Neural progenitor cell (in vitro differentiated cells): ENCODE measurements around the gene NAGS. TPM values are rescaled to one million over a fixed set of nuclear protein-coding genes. Genes with fewer than 3 reads are reported as not detected.

ENCODE experiments used
- DNase-seq: peaks from one replicate; pipeline ENCODE4 v3.0.0-alpha.2; 2016; ENCODE audit warnings: low spot score
- H2AFZ ChIP-seq: fragments of 200-600 bp; sonication (generic); replicated peaks from 2 replicates; pipeline ENCODE4 v1.6.1; 2016; ENCODE audit warnings: antibody characterized with exemption
- H3F3A ChIP-seq: fragments of 200-600 bp; sonication (generic); 2 replicates; pipeline ENCODE4 v1.6.1; 2016; ENCODE audit warnings: antibody characterized with exemption, low read depth
- H3K27ac ChIP-seq: fragments of 200-600 bp; sonication (generic); 2 replicates; pipeline ENCODE4 v1.5.1; 2016; ENCODE audit warnings: mild to moderate bottlenecking
- H3K27me3 ChIP-seq: fragments of 200-600 bp; sonication (generic); 2 replicates; pipeline ENCODE4 v1.6.1; 2016; ENCODE audit warnings: mild to moderate bottlenecking, moderate library complexity
- H3K36me3 ChIP-seq: fragments of 200-600 bp; sonication (generic); 2 replicates; pipeline ENCODE4 v1.5.1; 2016
- H3K4me1 ChIP-seq: fragments of 200-600 bp; sonication (generic); 2 replicates; pipeline ENCODE4 v1.6.1; 2016; ENCODE audit warnings: mixed run types
- H3K4me2 ChIP-seq: fragments of 200-600 bp; sonication (generic); 2 replicates; pipeline ENCODE4 v1.6.1; 2016
- H3K4me3 ChIP-seq: fragments of 200-600 bp; sonication (generic); 2 replicates; pipeline ENCODE4 v1.5.1; 2016
- H3K79me2 ChIP-seq: fragments of 200-600 bp; sonication (generic); 2 replicates; pipeline ENCODE4 v1.6.1; 2016; ENCODE audit warnings: low read depth
- H3K9ac ChIP-seq: fragments of 200-600 bp; sonication (generic); 2 replicates; pipeline ENCODE4 v1.6.1; 2016
- H3K9me3 ChIP-seq: fragments of 200-600 bp; sonication (generic); 2 replicates; pipeline ENCODE4 v1.5.1; 2016; ENCODE audit warnings: low read depth
- H4K20me1 ChIP-seq: fragments of 200-600 bp; sonication (generic); 2 replicates; pipeline ENCODE4 v1.6.1; 2016; ENCODE audit warnings: low read depth
- H3K27ac Mint-ChIP-seq: 3 replicates; pipeline ENCODE4 v1.8.0; 2021; ENCODE audit warnings: mixed read lengths
- H3K27me3 Mint-ChIP-seq: 2 replicates; pipeline ENCODE4 v1.8.0; 2022; ENCODE audit warnings: low read depth, mild to moderate bottlenecking, inconsistent platforms, moderate library complexity, mixed read lengths; ENCODE audit not compliant: insufficient read depth
- H3K36me3 Mint-ChIP-seq: 3 replicates; pipeline ENCODE4 v1.8.0; 2021; ENCODE audit warnings: mixed read lengths
- H3K4me1 Mint-ChIP-seq: 3 replicates; pipeline ENCODE4 v1.8.0; 2021; ENCODE audit warnings: mixed read lengths
- H3K4me3 Mint-ChIP-seq: 3 replicates; pipeline ENCODE4 v1.8.0; 2021; ENCODE audit warnings: mild to moderate bottlenecking, moderate library complexity, mixed read lengths
- H3K9me3 Mint-ChIP-seq: 3 replicates; pipeline ENCODE4 v1.8.0; 2020; ENCODE audit warnings: mixed read lengths
- CTCF ChIP-seq: fragments of 200-600 bp; sonication (generic); IDR thresholded peaks from 2 replicates; pipeline ENCODE4 v1.5.1; 2017; ENCODE audit warnings: antibody characterized with exemption, mild to moderate bottlenecking
- EZH2 ChIP-seq: fragments of 200-600 bp; sonication (generic); IDR thresholded peaks from 2 replicates; pipeline ENCODE4 v1.6.1; 2017; ENCODE audit warnings: antibody characterized with exemption, mild to moderate bottlenecking, moderate library complexity
- EZH2phosphoT487 ChIP-seq: fragments of 200-600 bp; sonication (generic); IDR thresholded peaks from 2 replicates; pipeline ENCODE4 v1.6.1; 2017; ENCODE audit warnings: antibody characterized with exemption
- total RNA-seq: library from RNA; depleted of rRNA; stranded (reverse); fragments of >200 nt; gene quantifications from 2 replicates; pipeline ENCODE4 v1.2.3, GENCODE V29; 2015; ENCODE audit warnings: low replicate concordance

The NAGS gene
- total RNA-seq, 1 donor from 2014 or later, result 1.8 TPM

DNA sequence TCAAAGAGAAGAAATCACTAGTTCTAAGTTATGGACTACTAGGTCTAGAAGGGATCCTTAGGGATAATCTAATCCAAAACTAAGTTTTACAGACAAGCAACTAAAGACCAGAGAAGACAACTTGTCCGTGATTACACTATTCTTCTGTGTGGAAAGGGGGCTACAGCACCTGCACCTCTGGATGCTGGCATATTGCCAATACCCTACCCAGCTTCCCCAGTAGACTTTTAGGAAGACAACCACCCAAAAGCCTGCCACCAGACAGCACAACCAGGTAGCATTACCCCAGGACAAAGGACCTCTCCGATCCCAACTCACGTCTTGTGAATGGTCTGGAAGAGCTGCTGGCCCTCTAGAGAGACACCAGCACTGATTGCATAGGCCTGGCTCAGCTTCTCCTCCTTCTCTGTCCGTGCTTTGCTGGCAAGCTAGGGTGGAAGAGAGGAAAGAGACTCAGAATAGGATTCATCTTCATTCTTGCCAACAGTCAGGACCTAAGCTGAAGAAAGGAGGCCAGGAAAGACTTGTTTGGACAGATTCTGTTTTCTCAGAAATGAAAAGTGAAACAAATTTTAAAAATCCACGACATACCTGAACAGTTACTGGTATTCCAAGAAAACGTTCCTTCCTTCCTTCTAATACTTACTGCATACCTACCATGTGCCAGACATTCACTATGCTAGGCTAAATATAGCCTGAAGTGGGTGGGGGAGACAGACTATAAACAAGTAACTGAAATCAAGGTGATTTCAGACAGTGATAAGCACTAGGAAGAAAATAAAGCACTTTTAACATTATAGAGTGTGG is 35.6 kb downstream of the NAGS start:
- Histone ChIP-seq H3K4me1 (no peaks in the 10 kb centered on the region), H3K79me2 (peaks cover 62% of the 10 kb centered on the region), H3K9me3 (no peaks in the 10 kb centered on the region), H3K4me2 (no peak overlapping the region), H2AFZ (no peak overlapping the region), H3K9ac (no peak overlapping the region), H3K27me3 (no peaks in the 10 kb centered on the region), H3K27ac (no peak overlapping the region), H4K20me1 (peaks cover 57% of the 10 kb centered on the region), H3K36me3 (no peaks in the 10 kb centered on the region), H3F3A (peaks cover 21% of the 10 kb centered on the region), H3K4me3 (no peak overlapping the region)
- Mint-ChIP-seq H3K27ac (no peak overlapping the region), H3K4me1 (peaks cover 6% of the 10 kb centered on the region), H3K27me3 (no peaks in the 10 kb centered on the region), H3K9me3 (no peaks in the 10 kb centered on the region), H3K4me3 (no peak overlapping the region), H3K36me3 (peaks cover 19% of the 10 kb centered on the region)
- TF ChIP-seq EZH2, result no peak
- no peak for TF ChIP-seq CTCF
- TF ChIP-seq EZH2phosphoT487, result no peak
- DNase-seq, result no peak

DNA sequence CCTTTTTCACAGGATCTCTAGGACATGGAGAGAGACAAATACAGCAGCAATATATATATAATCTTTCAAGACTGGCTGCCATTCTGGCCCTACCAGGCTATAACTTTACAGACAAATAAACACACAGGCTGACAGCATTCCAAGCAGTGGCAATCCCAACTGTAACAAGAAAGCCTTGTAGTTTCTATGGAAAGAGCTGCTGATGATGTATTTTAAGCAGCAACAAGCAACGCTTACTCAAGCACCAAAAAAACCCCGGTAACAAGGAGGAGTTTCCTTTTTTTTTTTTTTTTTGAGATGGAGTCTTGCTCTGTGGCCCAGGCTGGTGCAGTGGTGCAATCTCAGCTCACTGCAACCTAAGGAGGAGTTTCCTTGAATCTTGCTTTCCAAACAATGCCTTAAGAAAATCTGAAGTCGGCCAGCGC is 38.9 kb downstream of the NAGS start:
- no peaks in the 10 kb centered on the region for H3K27me3 Mint-ChIP-seq
- Histone ChIP-seq H3K27me3 (no peaks in the 10 kb centered on the region), H3K79me2 (peaks cover 95% of the 10 kb centered on the region), H4K20me1 (peaks cover 70% of the 10 kb centered on the region), H3K36me3 (no peaks in the 10 kb centered on the region), H3K9ac (no peak overlapping the region), H3K27ac (peak overlapping the region; percentile 53), H3K4me1 (no peaks in the 10 kb centered on the region), H2AFZ (no peak overlapping the region), H3K9me3 (no peaks in the 10 kb centered on the region), H3F3A (peaks cover 24% of the 10 kb centered on the region), H3K4me3 (no peak overlapping the region), H3K4me2 (no peak overlapping the region)
- peaks cover 6% of the 10 kb centered on the region for H3K4me1 Mint-ChIP-seq
- no peak for DNase-seq
- no peak overlapping the region for H3K27ac Mint-ChIP-seq
- H3K9me3 Mint-ChIP-seq, result no peaks in the 10 kb centered on the region
- no peak for TF ChIP-seq CTCF
- no peak for TF ChIP-seq EZH2
- TF ChIP-seq EZH2phosphoT487, result no peak
- peaks cover 24% of the 10 kb centered on the region for H3K36me3 Mint-ChIP-seq
- no peak overlapping the region for H3K4me3 Mint-ChIP-seq

DNA sequence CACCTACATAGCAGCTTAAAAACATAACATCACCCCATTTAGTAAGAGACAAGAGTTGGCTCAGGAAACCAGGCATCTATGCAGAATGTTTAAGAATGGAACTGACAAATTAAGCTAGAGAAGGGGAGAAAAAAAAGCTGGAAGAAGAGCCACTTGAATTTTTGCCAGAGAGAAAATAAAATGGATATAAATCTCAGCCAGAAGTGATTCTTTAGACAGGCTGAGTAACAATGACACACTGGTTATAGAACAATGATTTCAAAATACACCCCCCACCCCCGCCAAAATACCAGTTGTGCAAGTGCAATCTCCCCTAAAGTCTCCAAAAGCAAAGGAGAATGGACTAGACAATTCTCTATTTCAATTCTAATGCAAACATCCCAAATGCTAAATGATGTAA is 39.6 kb downstream of the NAGS start:
- Mint-ChIP-seq H3K4me3 (no peak overlapping the region), H3K36me3 (peaks cover 26% of the 10 kb centered on the region), H3K9me3 (no peaks in the 10 kb centered on the region), H3K27ac (no peak overlapping the region), H3K4me1 (peaks cover 6% of the 10 kb centered on the region), H3K27me3 (no peaks in the 10 kb centered on the region)
- Histone ChIP-seq H3K27me3 (no peaks in the 10 kb centered on the region), H3F3A (peaks cover 24% of the 10 kb centered on the region), H3K9ac (no peak overlapping the region), H3K4me2 (no peak overlapping the region), H3K27ac (peak overlapping the region; percentile 53), H3K4me3 (no peak overlapping the region), H3K36me3 (no peaks in the 10 kb centered on the region), H3K4me1 (no peaks in the 10 kb centered on the region), H2AFZ (no peak overlapping the region), H4K20me1 (peaks cover 74% of the 10 kb centered on the region), H3K79me2 (peaks cover 97% of the 10 kb centered on the region), H3K9me3 (no peaks in the 10 kb centered on the region)
- TF ChIP-seq CTCF (no peak), EZH2phosphoT487 (no peak), EZH2 (no peak)
- no peak for DNase-seq
